ACHN (cell line): Measurements from ENCODE around the gene KDM4C.

Source experiments
- DNase-seq: peaks from one replicate; pipeline ENCODE4 v3.0.0-alpha.2; 2015
- in situ Hi-C: cut with HindIII; loops from 2 replicates; pipeline ENCODE4 v1.10.0; 2017; ENCODE audit warnings: low sequenced_read_pairs, low pct_ligation_motif_present, low pct_unique_long_range_greater_than_20kb

Gene KDM4C

DNA sequence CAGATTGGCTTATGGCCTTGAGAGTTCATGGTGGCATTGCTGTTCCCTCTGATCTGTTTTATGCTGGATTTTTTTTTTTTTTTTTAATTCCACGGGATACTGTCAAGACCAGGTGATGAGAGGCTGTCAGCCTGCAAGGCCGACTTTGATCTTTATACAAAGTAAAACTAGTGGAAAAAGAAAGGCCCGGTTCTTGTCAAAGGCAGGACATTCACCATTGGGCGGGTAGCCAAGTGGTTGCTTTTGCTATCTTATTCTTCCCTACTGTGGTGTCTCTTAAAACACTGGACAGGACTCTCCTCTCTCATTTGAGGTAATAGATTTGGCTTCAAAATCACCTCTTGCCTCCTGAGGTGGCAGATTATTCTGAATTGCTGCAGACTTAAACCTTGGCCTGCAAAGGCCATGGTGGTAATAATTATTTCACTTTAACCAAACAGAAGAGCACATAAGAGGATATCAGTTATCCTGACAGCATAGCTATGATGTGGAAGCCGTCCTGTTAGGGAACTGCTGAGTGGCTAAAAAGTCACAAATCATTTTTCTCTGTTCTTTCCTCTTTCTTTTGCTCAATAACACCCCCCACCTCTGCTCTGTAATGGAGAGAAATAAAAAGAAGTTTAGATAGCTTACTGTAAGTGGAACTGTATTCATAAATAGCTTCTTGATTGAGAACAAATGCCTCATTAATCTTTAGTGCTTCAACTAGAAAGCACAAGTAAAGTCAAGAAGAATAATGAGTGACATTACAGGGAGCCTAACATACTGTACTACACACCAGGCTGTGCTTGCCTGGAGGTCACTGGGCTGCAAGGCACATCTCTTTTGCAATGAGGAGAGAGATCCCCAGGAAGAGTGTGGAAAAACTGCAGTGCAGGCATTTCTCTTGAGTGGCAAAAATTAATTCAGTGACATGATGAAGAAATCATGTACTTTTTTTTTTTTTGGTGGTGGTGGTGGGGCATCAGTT lies 275.6 kb downstream of the KDM4C start:
- DNase-seq, result no peak
- in situ Hi-C loops, result no loop called here

DNA sequence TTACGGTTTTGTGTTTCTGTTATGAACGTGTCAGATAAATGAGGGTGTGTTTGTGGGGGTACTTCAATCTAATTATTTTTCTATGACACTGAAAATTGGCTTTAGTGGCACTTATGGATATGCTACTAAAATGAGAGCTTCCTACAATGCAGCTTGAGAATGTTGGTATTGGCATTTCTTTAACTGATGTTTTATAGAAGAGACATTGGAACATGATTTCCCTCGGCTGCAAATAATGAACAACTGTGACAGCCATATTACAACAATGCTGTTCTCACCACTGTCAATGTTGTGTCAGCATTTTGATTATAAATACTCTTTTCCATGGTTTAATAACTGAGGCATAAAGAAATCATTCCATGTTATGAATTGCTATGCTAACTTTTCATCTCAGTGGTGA lies 279.4 kb downstream of the KDM4C start:
- in situ Hi-C loops, result no loop called here
- no peak for DNase-seq

DNA sequence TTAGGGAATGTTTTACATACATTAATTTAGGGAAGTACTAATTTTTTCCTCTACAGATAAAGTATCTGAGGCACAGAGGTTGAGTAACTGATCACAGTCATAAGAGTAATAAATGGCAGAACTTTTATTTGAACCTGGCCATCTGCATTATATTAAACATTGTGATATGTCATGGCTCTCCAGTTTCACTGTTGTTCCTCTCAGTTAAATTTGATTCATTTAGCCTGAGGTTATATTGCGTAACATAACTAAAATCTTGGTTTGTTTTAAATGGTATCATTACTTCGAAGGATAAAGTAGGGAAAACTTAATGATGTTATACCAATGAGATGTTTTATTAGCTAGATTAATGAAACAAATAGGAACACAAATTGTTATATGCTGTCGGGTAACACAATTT lies 284.4 kb downstream of the KDM4C start:
- in situ Hi-C loops, result no loop called here
- no peak for DNase-seq

DNA sequence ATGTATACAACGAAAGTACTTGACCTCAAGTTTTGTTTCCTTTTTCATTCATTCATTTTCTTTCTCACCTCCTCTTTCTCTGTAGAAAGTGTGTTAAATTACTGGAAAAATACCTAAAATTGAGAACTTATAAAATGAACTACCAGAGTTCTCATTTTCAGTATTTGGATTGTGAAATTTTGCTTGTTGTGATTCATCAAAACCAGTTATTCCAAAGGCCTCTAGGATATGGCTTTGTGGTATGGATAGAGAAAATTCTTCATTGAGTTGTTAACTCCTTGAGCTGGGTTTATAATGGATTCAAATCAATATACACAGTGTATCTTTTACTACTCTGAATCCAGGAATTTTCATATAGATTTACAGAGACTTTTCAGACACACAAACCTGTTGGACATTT lies 287.6 kb downstream of the KDM4C start:
- in situ Hi-C loops, result no loop called here
- DNase-seq, result no peak

DNA sequence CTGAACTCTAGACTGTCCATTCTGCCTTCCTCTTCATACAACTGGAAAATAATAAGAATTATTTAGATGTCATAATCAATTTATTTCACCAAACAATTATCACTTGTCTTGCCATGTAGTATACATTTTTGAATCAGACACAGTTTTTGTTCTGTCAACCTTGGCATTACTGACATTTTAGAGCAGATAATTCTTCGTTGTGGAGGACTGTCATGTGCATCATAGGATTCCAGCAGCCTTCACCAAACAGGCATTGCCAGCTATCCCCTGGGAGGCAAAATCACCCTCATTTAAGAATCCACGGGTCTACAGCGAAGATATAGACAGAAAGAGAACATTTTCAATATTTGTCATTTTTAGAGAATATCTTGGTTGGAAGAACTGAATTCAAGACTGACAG lies 293.9 kb downstream of the KDM4C start:
- no peak for DNase-seq
- in situ Hi-C loops, result no loop called here

GRCh38 chr9:7053903-7054302 lies 296.1 kb downstream of the KDM4C start:
- DNase-seq, result no peak
- in situ Hi-C loops, result no loop called here

GRCh38 chr9:7055171-7055903 lies 297.6 kb downstream of the KDM4C start:
- in situ Hi-C loops, result no loop called here
- no peak for DNase-seq

- no peak for DNase-seq
- in situ Hi-C loops, result no loop called here
These were observed 298.5 kb downstream of the KDM4C start for GRCh38 chr9:7056254-7056653.

- in situ Hi-C loops, result no loop called here
- no peak for DNase-seq
These were observed 300.7 kb downstream of the KDM4C start for GRCh38 chr9:7058473-7058872.

- in situ Hi-C loops, result no loop called here
- DNase-seq, result no peak
These were observed 309.4 kb downstream of the KDM4C start for GRCh38 chr9:7067169-7067568.

GRCh38 chr9:7071916-7072315 lies 314.1 kb downstream of the KDM4C start:
- no peak for DNase-seq
- in situ Hi-C loops, result no loop called here

DNA sequence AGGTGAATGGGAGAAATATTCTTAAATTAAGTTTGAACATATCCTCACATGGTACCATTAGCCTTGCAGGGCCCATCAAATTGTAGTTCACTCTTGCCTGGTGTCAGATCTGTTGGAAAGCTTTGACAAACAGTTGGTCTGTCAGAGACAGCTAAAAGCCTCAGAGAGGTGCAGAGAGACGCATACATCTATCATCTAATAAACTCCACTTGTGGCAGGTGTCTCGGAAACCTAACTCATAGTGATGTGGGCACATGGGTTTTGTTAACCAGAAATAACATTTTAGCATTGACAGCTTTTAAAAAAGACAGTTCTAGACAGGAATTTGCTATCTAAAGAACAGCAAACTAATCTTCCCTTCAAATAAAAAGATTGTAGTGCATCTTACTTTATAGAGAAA lies 315.9 kb downstream of the KDM4C start:
- in situ Hi-C loops, result no loop called here
- no peak for DNase-seq

DNA sequence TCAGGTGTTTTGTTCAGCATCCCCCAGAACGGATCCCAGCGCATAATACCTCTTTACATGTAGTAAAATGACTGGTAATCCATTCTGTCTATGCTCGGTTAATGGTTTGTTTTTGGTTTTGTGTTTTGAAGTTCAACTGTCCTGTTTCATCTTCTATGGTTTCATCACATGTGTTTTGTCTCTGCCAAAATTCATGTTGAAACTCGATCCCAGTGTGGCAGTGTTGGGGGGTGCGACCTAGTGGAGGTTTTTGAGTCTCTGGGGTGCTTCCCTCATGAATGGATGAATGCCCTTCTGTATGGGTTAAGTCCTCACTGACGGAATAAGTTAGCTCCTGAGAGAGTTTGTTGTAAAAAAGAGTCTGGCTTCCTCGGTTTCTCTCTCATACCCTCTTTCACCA lies 317.4 kb downstream of the KDM4C start:
- in situ Hi-C loops, result no loop called here
- DNase-seq, result no peak

GRCh38 chr9:7079051-7079450 lies 321.3 kb downstream of the KDM4C start:
- in situ Hi-C loops, result no loop called here

GRCh38 chr9:7081065-7081600 lies 323.4 kb downstream of the KDM4C start:
- DNase-seq, result no peak
- in situ Hi-C loops, result no loop called here

More at GRCh38 chr9:7079051-7079450, 321.3 kb downstream of the KDM4C start:
- no peak for DNase-seq

DNA sequence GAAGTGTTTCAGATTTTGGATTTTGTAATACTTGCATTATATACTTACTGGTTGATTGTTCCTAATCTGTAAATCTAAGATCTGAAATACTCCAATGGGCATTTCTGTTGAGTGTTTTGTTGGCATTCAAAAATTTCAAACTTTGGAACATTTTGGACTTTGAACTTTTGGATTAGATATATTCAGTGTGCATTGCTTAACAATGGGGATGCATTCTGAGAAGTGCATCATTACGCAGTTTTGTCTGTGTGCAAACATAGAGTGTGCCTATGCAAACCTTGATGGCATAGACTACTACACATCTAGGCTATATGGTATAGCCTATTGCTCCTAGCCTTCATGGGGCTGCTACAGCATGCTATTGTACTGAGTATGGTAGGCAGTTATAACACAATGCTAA lies 325.4 kb downstream of the KDM4C start:
- no peak for DNase-seq
- in situ Hi-C loops, result no loop called here

DNA sequence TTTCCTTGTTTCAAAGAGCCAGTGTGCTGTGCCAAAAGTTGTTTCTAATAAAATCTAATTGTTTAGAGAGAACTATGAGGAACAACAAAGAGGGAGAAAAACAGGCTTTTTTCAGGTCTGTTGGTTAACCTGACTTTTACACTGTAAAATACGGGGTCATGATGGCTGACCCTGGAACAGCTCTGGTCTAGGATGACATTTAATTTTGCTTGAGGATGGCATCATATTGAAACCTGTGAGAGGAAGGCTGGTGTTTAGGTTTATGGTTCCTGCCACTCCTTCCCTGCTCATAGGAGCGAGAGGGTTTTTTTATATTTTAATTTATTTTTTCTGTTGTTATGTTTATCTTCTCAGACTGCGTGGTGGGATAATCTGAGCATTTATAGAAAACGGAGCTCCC lies 327.6 kb downstream of the KDM4C start:
- no peak for DNase-seq
- in situ Hi-C loops, result no loop called here

GRCh38 chr9:7086389-7086788 lies 328.6 kb downstream of the KDM4C start:
- in situ Hi-C loops, result no loop called here
- DNase-seq, result no peak

- no peak for DNase-seq
- in situ Hi-C loops, result no loop called here
These were observed 330.8 kb downstream of the KDM4C start for GRCh38 chr9:7088611-7089010.
